IPS-15b (cell line): ENCODE results near the gene CD46.

ENCODE experiments used
- H3K27me3 ChIP-seq: one replicate; pipeline ENCODE4 v1.6.1; 2013; ENCODE audit warnings: low read length; ENCODE audit not compliant: control insufficient read depth, insufficient read depth
- H3K36me3 ChIP-seq: one replicate; pipeline ENCODE4 v1.6.1; 2013; ENCODE audit warnings: low read length; ENCODE audit not compliant: control insufficient read depth, insufficient read depth
- H3K4me1 ChIP-seq: one replicate; pipeline ENCODE4 v1.6.1; 2013; ENCODE audit warnings: mild to moderate bottlenecking, low read length; ENCODE audit not compliant: control insufficient read depth, insufficient read depth
- H3K4me3 ChIP-seq: one replicate; pipeline ENCODE4 v1.5.1; 2013; ENCODE audit warnings: low read depth, low read length
- H3K9ac ChIP-seq: one replicate; pipeline ENCODE4 v1.6.1; 2013; ENCODE audit warnings: low read depth, mild to moderate bottlenecking, low read length
- H3K9me3 ChIP-seq: one replicate; pipeline ENCODE4 v1.6.1; 2013; ENCODE audit warnings: mild to moderate bottlenecking, low read length; ENCODE audit not compliant: control insufficient read depth, insufficient read depth

CD46 gene

GRCh38 chr1:207820568-207821463, 69.0 kb downstream of the CD46 start:
- H3K9me3 ChIP-seq = no peaks in the 10 kb centered on the region
- H3K9ac ChIP-seq = no peak overlapping the region
- peaks cover 6% of the 10 kb centered on the region for H3K4me1 ChIP-seq
- H3K27me3 ChIP-seq = no peaks in the 10 kb centered on the region
- no peaks in the 10 kb centered on the region for H3K36me3 ChIP-seq
- H3K4me3 ChIP-seq = no peak overlapping the region

- no peaks in the 10 kb centered on the region for H3K36me3 ChIP-seq
Observed at GRCh38 chr1:207821464-207822045, 69.7 kb downstream of the CD46 start.

DNA sequence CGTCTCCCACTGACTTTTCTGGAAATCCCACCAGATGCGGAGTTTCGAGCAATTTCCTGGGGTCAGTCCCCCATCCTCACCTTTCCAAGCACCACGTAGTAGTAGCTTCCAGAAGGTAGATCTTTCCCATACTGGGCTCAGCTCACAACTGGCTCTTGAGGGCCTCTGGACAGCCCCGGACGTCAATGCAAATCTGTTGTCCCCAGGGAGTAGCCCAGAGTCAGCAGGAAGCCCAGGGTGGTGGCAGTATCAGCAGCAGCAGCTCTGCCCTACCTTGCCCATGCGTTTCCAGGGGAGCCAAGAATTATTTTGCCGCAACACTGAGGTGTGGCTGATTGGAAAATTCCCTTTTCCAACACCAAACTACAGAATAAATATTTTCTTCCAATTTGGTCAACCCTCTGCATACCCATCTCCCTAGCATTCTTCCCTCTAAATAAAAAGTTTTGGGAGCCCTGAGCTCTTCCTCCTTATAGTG, 70.3 kb downstream of the CD46 start:
- Histone ChIP-seq H3K4me3 (no peak overlapping the region), H3K9ac (no peak overlapping the region), H3K9me3 (no peaks in the 10 kb centered on the region), H3K36me3 (no peaks in the 10 kb centered on the region), H3K4me1 (peaks cover 6% of the 10 kb centered on the region), H3K27me3 (no peaks in the 10 kb centered on the region)

More at GRCh38 chr1:207821464-207822045, 69.7 kb downstream of the CD46 start:
- Histone ChIP-seq H3K9ac (no peak overlapping the region), H3K9me3 (no peaks in the 10 kb centered on the region), H3K4me1 (peaks cover 6% of the 10 kb centered on the region), H3K4me3 (no peak overlapping the region), H3K27me3 (no peaks in the 10 kb centered on the region)

GRCh38 chr1:207822602-207823451, 71.0 kb downstream of the CD46 start:
- Histone ChIP-seq H3K4me1 (peaks cover 6% of the 10 kb centered on the region), H3K4me3 (no peak overlapping the region), H3K9ac (no peak overlapping the region), H3K36me3 (no peaks in the 10 kb centered on the region), H3K9me3 (no peaks in the 10 kb centered on the region), H3K27me3 (no peaks in the 10 kb centered on the region)

- H3K27me3 ChIP-seq = no peaks in the 10 kb centered on the region
- no peak overlapping the region for H3K9ac ChIP-seq
Observed at GRCh38 chr1:207823531-207823879, 71.7 kb downstream of the CD46 start.

GRCh38 chr1:207823880-207824566, 72.2 kb downstream of the CD46 start:
- Histone ChIP-seq H3K36me3 (no peaks in the 10 kb centered on the region), H3K9ac (peak overlapping the region; percentile 16), H3K4me3 (no peak overlapping the region), H3K4me1 (peaks cover 6% of the 10 kb centered on the region), H3K9me3 (no peaks in the 10 kb centered on the region), H3K27me3 (no peaks in the 10 kb centered on the region)

More at GRCh38 chr1:207823531-207823879, 71.7 kb downstream of the CD46 start:
- H3K9me3 ChIP-seq = no peaks in the 10 kb centered on the region
- no peaks in the 10 kb centered on the region for H3K36me3 ChIP-seq
- no peak overlapping the region for H3K4me3 ChIP-seq
- H3K4me1 ChIP-seq = peaks cover 6% of the 10 kb centered on the region

GRCh38 chr1:207824691-207825408, 73.0 kb downstream of the CD46 start:
- Histone ChIP-seq H3K4me1 (peaks cover 6% of the 10 kb centered on the region), H3K9ac (no peak overlapping the region), H3K9me3 (no peaks in the 10 kb centered on the region), H3K4me3 (no peak overlapping the region), H3K36me3 (no peaks in the 10 kb centered on the region), H3K27me3 (no peaks in the 10 kb centered on the region)

- Histone ChIP-seq H3K9me3 (no peaks in the 10 kb centered on the region), H3K4me3 (no peak overlapping the region), H3K36me3 (no peaks in the 10 kb centered on the region), H3K27me3 (no peaks in the 10 kb centered on the region), H3K4me1 (peaks cover 6% of the 10 kb centered on the region), H3K9ac (no peak overlapping the region)
Observed at GRCh38 chr1:207825409-207825695, 73.5 kb downstream of the CD46 start.

DNA sequence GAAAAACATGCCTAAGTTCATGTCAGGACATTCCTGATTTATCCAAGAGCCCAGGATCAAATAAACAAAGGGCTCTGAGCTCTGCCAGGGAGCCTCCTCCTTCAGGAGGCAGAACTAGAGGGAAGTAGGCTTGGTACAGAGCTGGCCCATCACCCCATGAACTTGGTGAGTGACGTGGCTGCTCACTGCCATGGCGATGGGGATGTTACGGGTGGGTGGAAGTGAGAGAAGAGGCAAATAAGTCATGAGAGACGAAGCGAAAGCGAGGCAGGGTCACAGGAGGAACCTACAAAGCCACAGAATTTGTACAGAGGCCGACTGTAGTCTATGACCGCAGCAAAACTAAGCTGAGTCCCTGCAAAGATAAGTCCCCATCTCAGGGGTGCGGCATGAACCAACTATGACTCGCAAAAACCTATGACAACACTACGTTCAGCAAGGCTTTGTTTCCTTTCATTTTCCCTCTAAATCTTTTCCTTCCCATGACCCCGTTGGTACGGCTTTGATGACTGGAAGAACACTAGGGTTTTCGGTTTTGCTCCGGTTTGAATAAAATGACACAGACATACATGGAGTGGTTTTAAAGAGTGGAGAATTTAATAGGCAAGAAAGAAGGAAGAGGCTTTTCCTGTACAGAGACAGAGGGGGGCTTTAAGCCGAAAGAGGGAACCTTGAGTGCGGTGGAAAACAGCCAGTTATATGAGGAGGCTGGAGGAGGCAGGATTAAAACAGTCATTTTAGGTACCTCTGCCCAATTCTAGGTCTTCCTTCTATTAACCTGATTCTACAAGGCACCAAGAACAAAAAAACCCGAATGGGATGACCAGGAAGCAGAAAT, 74.1 kb downstream of the CD46 start:
- Histone ChIP-seq H3K9ac (no peak overlapping the region), H3K4me3 (no peak overlapping the region), H3K36me3 (no peaks in the 10 kb centered on the region), H3K4me1 (peaks cover 6% of the 10 kb centered on the region), H3K9me3 (no peaks in the 10 kb centered on the region), H3K27me3 (no peaks in the 10 kb centered on the region)
